ENCODE results near the gene TGFBR3.

The TGFBR3 gene

GRCh38 chr1:91729621-91730358 is 156.2 kb downstream of the TGFBR3 start:
- no peak for FAIRE-seq

- no peak for FAIRE-seq
Measured at GRCh38 chr1:91727763-91728162, 158.2 kb downstream of the TGFBR3 start.

GRCh38 chr1:91725989-91726721 is 159.8 kb downstream of the TGFBR3 start:
- FAIRE-seq, result no peak

DNA sequence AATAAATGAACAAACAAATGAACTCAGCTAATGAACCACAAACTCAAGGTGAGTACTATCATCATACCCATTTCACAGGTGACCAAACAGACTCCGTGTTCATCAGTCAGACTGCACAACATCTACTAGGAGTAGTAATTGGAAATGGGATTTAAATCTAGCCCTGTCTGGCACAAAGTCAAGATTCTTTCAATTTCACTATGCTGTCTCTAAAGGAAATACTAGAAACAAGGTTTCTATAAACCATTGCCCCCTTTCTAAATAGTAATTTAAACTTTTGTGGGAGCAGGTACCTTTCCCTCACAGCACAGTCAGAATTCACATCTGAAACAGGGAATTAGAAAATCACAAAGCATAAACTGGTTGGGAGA is 160.3 kb downstream of the TGFBR3 start:
- no peak for FAIRE-seq

DNA sequence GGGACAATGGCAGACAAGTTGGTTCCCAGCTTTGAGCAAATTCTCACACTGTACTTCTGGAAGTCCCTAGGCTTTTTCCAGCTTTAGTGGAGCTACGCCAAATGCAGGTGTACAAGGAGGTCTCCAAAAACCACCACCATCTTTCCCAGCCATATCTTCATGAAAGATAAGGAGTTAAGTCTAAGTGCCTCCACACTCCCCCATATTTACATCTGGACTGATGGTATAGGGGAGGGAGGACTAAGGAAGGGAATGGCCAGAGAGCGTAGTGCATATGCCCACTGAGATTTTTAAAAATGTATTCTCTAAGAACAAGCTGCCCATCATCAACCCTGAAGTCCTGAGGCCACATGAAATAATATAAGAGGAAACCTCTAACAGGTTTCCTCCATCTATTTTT is 161.3 kb downstream of the TGFBR3 start:
- FAIRE-seq, result no peak

GRCh38 chr1:91724231-91724630 is 161.7 kb downstream of the TGFBR3 start:
- FAIRE-seq, result no peak

- no peak for FAIRE-seq
Measured at GRCh38 chr1:91720044-91720443, 165.9 kb downstream of the TGFBR3 start.

- FAIRE-seq, result no peak
Measured at GRCh38 chr1:91718877-91719276, 167.1 kb downstream of the TGFBR3 start.

DNA sequence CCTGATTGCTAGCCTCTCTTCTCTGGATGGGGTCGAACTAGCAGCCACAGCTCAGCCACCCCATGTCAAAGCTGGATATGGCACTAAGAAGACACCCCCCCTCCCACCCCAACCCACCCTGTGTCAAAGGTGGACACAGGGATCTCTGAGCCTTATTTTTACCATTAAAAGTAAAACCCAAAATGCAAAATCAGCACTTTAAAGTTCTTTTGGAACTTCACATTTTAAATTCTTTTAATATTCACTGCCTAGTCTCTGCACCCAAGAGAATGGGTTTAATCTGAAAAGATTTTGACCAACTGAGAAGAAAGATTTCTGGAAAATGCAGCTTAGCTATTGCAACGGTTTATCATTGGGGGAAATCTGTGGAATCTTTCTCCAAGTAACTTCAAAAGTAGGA is 167.6 kb downstream of the TGFBR3 start:
- no peak for FAIRE-seq

DNA sequence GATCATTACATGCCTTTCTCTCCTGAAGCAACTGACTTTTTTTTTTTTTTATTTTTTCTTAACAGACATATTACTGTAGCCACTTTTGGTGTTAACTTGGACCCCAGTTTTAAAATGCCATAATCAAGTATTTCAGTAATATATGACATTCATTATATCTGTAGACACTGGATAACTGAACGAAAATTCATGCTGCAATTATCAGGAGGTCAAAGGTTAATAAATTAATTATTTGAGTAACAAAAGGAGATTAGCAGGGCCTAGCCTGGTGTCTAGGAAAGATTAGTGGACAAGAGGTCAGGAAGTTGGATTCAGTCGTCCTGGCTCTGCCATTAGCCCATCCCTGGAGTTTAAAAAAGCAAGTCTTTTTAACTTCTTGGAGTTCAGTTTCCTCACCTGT is 168.1 kb downstream of the TGFBR3 start:
- no peak for FAIRE-seq

- no peak for FAIRE-seq
Measured at GRCh38 chr1:91716339-91716738, 169.6 kb downstream of the TGFBR3 start.

DNA sequence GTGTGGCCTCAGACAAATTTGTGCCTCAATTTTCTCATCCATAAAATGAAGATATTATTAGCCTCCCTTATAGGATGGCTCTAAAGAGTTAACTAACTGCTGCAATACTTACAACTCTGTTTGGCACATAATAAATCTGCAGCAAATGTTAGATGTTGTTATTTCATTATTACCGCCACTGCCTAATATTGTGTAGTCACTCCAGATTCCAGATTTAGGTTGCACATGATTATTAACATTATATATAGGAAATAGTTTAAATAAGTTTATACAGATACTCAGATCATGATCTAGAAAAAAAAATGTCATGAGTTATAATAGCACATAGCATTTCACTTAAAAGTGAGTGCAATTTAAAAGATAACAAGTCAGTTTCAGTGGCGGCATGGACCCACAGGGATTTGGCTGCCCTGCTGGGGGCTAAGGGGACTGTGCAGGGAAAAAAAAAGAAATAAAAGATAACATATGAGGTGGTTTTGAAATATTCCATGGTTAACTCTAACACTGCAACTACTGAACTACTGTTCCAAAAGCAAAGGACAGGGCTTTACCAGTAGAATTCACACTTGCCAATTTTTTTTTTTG is 170.4 kb downstream of the TGFBR3 start:
- FAIRE-seq, result no peak

DNA sequence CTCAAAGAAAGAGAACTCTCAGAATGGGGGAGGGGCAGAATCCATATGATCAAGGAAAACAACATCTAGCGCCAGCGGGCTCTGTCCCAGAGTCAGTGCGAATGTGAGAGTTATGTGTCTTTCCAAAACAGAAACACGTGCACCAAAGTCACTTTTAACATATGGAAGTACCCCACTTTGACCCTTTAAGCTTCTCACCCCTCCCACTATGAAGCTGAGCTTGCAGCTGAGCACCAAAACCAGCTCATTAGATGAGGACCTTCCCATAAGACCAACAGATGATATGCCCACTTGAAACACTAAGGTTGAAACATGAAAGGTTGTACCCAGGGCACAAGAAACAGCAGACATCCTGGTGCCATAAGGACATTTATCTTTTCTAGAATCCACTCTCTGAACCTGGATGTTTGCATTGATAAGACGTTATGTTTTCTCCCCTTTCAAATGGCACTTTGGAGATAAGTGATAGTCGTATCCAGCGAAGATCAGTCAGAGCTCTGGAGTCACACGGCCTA is 171.0 kb downstream of the TGFBR3 start:
- FAIRE-seq, result no peak

GRCh38 chr1:91712981-91713841 is 172.7 kb downstream of the TGFBR3 start:
- no peak for FAIRE-seq

DNA sequence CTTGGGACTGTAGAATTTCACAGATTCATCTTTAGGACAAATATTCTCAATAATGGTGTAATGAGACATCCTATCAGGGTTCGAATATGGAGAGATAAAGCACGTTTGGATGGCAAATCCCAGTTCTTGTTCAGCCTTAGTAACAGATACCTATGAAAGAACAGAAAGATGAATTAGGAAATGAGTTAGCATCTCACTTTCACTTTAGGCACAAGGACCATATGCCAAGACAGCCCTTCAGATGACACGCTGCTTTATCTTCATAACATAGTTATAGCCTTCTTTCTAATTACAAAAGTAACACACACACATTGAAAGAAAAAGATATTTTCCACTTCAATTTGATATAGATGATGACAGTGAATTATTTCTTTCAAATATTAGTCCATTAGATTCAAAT is 173.6 kb downstream of the TGFBR3 start:
- no peak for FAIRE-seq

GRCh38 chr1:91711504-91712247 is 174.3 kb downstream of the TGFBR3 start:
- FAIRE-seq, result no peak

DNA sequence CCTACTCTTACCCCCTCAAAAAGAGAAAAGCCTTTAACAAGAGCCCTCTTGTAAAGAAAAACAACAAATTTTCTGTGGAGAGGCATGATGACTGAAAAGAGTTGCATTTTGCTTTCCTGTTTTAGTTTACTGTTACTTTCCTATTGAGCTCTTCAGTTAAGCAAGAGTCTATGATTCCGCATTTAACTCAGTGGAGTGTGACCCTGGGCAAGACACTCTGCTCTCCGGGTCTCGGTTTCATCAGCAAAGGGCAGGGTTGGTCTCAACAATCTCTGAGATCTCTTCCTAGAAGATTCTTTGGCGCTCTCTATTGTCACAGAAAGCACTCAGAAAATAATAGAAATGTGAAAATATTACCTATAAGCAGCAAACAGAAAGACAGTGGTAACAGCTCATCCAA is 175.7 kb downstream of the TGFBR3 start:
- FAIRE-seq, result no peak

DNA sequence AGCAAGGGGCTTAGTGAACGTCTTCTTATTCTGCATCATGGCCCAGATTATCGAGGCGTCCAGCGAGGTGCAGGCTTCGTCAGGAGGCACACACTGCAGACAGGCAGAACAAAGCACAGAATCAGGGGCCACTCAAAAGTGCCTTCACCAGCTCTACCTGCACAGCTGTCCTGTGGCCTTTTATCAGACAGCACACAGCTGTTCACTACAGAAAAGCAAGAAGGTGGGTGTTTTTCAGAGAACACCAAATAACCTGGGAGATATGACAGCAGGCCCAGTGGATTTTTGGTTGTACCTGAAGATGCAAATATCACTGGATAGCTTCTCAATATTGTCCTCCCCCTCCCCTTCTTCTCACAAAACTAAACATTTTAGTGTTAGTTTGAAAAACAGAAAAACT is 177.3 kb downstream of the TGFBR3 start:
- no peak for FAIRE-seq

- no peak for FAIRE-seq
Measured at GRCh38 chr1:91707890-91708218, 178.1 kb downstream of the TGFBR3 start.

DNA sequence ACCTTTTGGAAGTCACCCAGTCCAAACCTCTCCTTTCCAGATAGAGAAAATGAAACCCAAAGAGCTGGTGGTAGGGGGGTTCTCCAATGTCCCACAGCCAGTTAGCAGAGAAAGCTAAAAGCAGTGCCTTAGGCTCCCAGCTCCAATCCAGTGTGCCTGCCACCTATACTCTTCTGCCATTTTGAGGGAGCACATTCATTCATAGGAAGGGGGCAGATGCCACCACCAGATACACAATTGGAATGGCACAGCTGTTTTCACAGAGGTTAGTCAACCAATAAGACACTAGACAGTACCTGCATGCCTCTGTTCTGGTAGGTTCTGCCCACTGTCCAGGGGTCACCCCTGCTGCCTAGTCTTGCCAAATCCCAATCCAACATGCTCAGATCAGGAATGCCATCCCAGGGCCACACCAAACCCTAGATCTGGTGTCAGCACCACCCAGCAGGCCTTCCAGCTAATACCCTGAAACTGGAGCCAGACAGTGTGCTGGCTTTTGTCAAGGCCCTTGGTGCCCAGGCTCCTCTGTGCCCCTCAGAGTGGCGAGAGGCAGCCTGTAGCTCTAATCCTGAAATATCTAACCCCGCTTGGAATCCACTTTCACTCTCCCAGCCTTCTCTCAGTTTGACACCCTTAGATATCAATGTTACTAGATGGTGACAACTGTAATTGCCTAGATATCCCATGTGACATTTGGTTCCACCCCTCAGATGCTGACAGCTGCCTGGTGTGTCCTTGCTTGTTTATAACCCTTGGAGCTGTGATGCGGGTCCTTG is 178.6 kb downstream of the TGFBR3 start:
- FAIRE-seq, result no peak

DNA sequence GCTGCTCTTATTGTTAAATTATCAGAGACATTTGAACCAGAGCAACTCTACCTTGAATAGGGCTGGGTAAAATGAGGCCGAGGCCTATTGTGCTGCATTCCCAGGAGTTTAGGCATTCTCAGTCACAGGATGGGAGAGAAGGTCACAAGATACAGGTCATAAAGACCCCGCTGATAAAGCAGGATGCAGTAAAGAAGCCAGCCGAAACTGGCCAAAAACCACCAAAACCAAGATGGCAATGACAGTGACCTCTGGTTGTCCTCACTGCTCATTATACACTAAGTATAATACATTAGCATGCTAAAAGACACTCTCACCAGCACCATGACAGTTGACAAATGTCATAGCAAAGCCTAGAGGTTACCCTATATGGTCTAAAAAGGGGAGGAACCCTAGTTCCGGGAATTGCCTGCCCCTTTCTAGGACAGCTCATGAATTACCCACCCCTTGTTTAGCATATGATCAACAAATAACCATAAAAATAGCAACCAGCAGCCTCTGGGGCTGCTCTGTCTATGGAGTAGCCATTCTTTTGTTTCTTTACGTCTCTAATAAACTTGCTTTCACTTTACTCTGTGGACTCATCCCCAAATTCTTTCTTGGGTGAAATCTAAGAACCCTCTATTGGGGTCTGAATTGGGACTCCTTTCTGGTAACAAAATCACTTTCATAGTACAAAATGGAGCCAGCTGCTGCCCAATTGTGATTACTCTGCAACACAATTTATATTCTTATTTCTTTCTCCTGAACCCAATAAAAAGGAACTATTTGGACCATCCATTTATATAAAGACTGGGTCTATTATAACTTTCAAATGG is 179.6 kb downstream of the TGFBR3 start:
- no peak for FAIRE-seq

All from islet of Langerhans (tissue), 1 donor.